Transverse colon (tissue), 4 donors: ENCODE measurements around the gene PDZD2. TPM values are rescaled to one million over a fixed set of nuclear protein-coding genes. Genes with fewer than 3 reads are reported as not detected.

ENCODE experiments used
- DNase-seq: peaks from one replicate; pipeline ENCODE4 v3.0.0-alpha.2; 2019
- H3K27ac ChIP-seq, 4 donors: fragments of 200-600 bp; sonication (generic); 2 replicates each; pipeline ENCODE4 v1.5.1; 2016 to 2018; ENCODE audit warnings: inconsistent platforms in 4 of 4
- H3K27me3 ChIP-seq: fragments of 200-600 bp; sonication (generic); 2 replicates; pipeline ENCODE4 v1.5.1; 2017; ENCODE audit warnings: inconsistent platforms
- H3K36me3 ChIP-seq, 4 donors: fragments of 200-600 bp; sonication (generic); 2 replicates each; pipeline ENCODE4 v1.5.1; 2017 to 2019; ENCODE audit warnings: inconsistent platforms in 4 of 4
- H3K4me1 ChIP-seq, 4 donors: fragments of 200-600 bp; sonication (generic); 2 replicates each; pipeline ENCODE4 v1.5.1; 2017 to 2020; ENCODE audit warnings: inconsistent platforms in 4 of 4
- H3K4me3 ChIP-seq, 4 donors: fragments of 200-600 bp; sonication (generic); 1 replicate in 1 of 4; 2 replicates in 3 of 4; pipeline versions ENCODE4 v1.5.1 to v1.6.1; 2017 to 2019; ENCODE audit warnings: inconsistent platforms in 4 of 4
- H3K9me3 ChIP-seq, 2 donors: fragments of 200-600 bp; sonication (generic); 2 replicates each; pipeline ENCODE4 v1.5.1; 2017 to 2019; ENCODE audit warnings: inconsistent platforms in 2 of 2
- CTCF ChIP-seq, 5 experiments: fragments of 200-600 bp in 3 of 5; fragments of 450-650 bp in 2 of 5; sonication (generic) in 3 of 5; IDR thresholded peaks; 1 replicate in 2 of 5; 2 replicates in 3 of 5; pipeline ENCODE4 v1.5.1; 2016 to 2017; ENCODE audit warnings: antibody characterized with exemption in 5 of 5, inconsistent platforms in 3 of 5, mild to moderate bottlenecking in 2 of 5, moderate library complexity in 1 of 5
- EP300 ChIP-seq: sonication (generic); formaldehyde crosslinking; IDR thresholded peaks from one replicate; pipeline ENCODE4 v1.6.1; 2017; ENCODE audit warnings: antibody characterized with exemption, low read depth
- POLR2A ChIP-seq: fragments of 450-650 bp; IDR thresholded peaks from one replicate; pipeline ENCODE4 v1.6.1; 2016; ENCODE audit warnings: antibody characterized with exemption, mild to moderate bottlenecking, moderate library complexity
- POLR2AphosphoS5 ChIP-seq, 3 donors: sonication (generic); formaldehyde crosslinking; IDR thresholded peaks; one replicate each; pipeline ENCODE4 v1.6.1; 2016; ENCODE audit warnings: antibody characterized with exemption in 3 of 3
- WGBS, 2 donors: methylation state at CpG; one replicate each; pipeline ENCODE4 v1.1.5; 2018; ENCODE audit warnings: low coverage in 1 of 2; 5-methylcytosine and 5-hydroxymethylcytosine counted together
- in situ Hi-C, 4 donors: fragments of 200-750 bp; cut with MboI; loops; one replicate each; pipeline versions ENCODE4 v1.15.0 to v1.15.1; 2017; ENCODE audit warnings: low sequenced_read_pairs in 3 of 4, low pct_ligation_motif_present in 1 of 4, low pct_unique_long_range_greater_than_20kb in 1 of 4
- intact Hi-C: fragments of 100-400 bp; cut with DNase I; formaldehyde crosslinking; loops from one replicate; pipeline ENCODE4 v1.15.1; 2023; ENCODE audit warnings: low total_unique reads
- total RNA-seq, 4 donors: library from RNA; depleted of rRNA; stranded (reverse); fragments of >200 nt; gene quantifications; one replicate each; pipeline ENCODE4 v1.1.0, GENCODE V29; 2016

The PDZD2 gene
- total RNA-seq, 4 donors from 2014 or later: 2.0 to 3.7 (median 2.8) TPM

DNA sequence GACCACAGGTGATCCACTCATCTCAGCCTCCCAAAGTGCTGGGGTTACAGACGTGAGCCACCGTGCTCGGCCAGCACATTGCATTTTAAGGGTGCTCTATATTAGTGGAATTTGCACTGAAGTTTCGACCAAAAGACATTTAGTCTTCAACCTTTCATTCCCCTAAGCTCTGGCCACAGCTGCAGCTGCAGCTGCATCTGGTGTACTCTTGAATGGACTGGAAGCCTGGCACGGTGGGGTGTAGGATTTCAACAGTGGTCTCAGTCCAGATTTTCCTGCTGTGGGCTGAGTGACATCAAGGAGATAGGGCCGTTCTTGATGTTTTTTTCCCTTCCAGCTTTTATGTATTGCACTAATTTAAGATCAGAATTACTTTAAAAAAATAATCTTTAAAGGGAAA, 255.2 kb downstream of the PDZD2 start:
- DNase-seq: no peak
- 81% methylated on average over 6 of the region's 6 CpGs; no CpG with 5 or more reads in 1 of the 2 donors for WGBS, 2 donors
- Histone ChIP-seq H3K4me3 (no peak overlapping the region), H3K27ac (no peak overlapping the region), H3K4me1 (peaks cover 0 to 4% (median 0%) of the 10 kb centered on the region in 4 donors), H3K36me3 (no peaks in the 10 kb centered on the region), H3K27me3 (no peaks in the 10 kb centered on the region), H3K9me3 (no peaks in the 10 kb centered on the region)
- TF ChIP-seq CTCF (IDR thresholded peaks at IDR 0.05) (no peak), EP300 (no peak), POLR2AphosphoS5 (IDR thresholded peaks at IDR 0.05) (no peak), POLR2A (no peak)
- intact Hi-C loops (no loop called here), in situ Hi-C loops (no loop called here)

DNA sequence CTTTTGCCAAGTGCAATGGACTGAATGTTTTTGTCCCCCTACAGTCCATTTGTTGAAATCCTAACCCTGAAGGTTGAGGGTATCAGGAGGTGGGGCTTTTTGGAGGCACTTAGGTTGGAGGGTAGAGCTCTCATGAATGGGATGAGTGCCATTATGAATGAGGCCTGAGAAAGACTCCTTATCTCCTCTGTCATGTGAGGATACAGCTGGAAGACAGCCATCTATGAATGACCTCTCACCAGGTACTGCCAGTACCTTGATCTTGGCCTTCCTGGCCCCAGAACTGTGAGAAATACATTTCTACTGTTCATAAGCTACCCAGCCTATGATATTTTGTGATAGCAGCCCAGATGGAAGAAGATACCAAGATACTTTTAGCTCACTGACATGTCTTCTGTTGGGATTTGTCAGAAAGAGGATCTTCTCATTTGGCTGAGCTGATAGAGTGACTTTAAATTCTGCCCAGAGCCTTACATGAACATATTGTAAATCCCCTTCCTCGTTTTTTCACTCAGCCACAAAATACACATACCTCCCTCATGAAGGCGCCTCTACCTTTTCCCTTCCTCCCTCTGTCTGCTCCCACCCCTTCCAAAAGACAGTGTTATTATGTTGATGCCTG, 256.4 kb downstream of the PDZD2 start:
- in situ Hi-C loops (no loop called here), intact Hi-C loops (no loop called here)
- no peaks in the 10 kb centered on the region for H3K36me3 ChIP-seq
- TF ChIP-seq POLR2A (no peak), CTCF (IDR thresholded peaks at IDR 0.05) (no peak), EP300 (no peak), POLR2AphosphoS5 (IDR thresholded peaks at IDR 0.05) (no peak)
- H3K27me3 ChIP-seq: no peaks in the 10 kb centered on the region
- no peak overlapping the region for H3K4me3 ChIP-seq
- H3K9me3 ChIP-seq: no peaks in the 10 kb centered on the region
- no peak overlapping the region for H3K27ac ChIP-seq
- 68 to 72% methylated on average over 2 of the region's 2 CpGs for WGBS, 2 donors
- H3K4me1 ChIP-seq: no peaks in the 10 kb centered on the region
- DNase-seq: no peak

- H3K36me3 ChIP-seq: no peaks in the 10 kb centered on the region
- H3K4me1 ChIP-seq: no peaks in the 10 kb centered on the region
- in situ Hi-C loops: no loop called here
- 29 to 55% methylated on average over 4 to 6 of the region's 6 CpGs for WGBS, 2 donors
- H3K27me3 ChIP-seq: no peaks in the 10 kb centered on the region
- H3K9me3 ChIP-seq: no peaks in the 10 kb centered on the region
- H3K27ac ChIP-seq: no peak overlapping the region
- DNase-seq: no peak
- intact Hi-C loops: no loop called here
- no peak overlapping the region for H3K4me3 ChIP-seq
- TF ChIP-seq CTCF (IDR thresholded peaks at IDR 0.05) (no peak), POLR2AphosphoS5 (IDR thresholded peaks at IDR 0.05) (no peak), POLR2A (no peak), EP300 (no peak)
Observed at GRCh38 chr5:31898036-31898632, 259.2 kb downstream of the PDZD2 start.

DNA sequence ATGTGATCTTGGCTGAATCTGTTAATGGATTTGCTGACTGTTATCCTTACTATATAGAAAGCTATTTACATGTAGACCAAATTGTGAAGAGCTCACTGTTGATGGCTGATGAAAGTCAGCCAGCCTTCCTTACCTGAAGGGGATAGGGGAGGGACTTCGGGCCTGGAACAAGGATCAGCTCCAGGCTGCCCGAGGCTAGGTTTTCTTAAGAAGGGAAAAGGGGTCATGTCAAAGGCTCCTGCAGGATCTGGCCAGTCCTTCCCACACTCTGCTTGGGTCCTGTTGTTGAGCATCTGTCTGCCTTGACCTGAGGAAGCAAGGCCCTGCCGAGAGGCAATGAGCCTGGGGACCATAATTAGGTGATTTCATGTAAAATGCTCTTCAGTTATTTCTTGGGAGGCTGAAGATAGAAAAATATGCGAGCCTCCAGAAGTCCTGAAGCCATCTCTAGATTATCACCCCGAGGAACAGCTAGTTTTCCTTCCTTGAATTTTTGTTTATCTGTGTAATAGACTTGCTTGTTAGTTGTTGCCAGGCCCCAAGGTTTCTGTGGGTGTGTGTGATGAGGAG, 261.4 kb downstream of the PDZD2 start:
- H3K9me3 ChIP-seq: no peaks in the 10 kb centered on the region
- intact Hi-C loops (no loop called here), in situ Hi-C loops (no loop called here)
- H3K27me3 ChIP-seq: no peaks in the 10 kb centered on the region
- no peaks in the 10 kb centered on the region for H3K36me3 ChIP-seq
- H3K27ac ChIP-seq: no peak overlapping the region
- H3K4me3 ChIP-seq: no peak overlapping the region
- no peaks in the 10 kb centered on the region for H3K4me1 ChIP-seq
- DNase-seq: no peak
- WGBS, 2 donors: 77 to 93% methylated on average over 3 to 5 of the region's 5 CpGs
- TF ChIP-seq EP300: no peak
- TF ChIP-seq CTCF (IDR thresholded peaks at IDR 0.05): no peak
- no peak for TF ChIP-seq POLR2A
- no peak for TF ChIP-seq POLR2AphosphoS5 (IDR thresholded peaks at IDR 0.05)
